ENCODE results near the gene GRPEL1.
A peak's percentile ranks its signal among the peaks of the same experiment; 100 is the strongest.
"Not testable (repeated sequence)": the region's sequence is repeated elsewhere in the genome, so short reads cannot be mapped to it uniquely, and the experiment has no call there.

The GRPEL1 gene

GRCh38 chr4:7067452-7068278 is at the start of gene GRPEL1:
TSS of gene GRPEL1 (minus strand) at chr4:7068064. CDS start at chr4:7068032, 32 bp downstream.
- peak; percentile 99 to 100 for DNase-seq (ENCODE audit: low read depth in 2 of 2, low spot score in 1 of 2)

GRCh38 chr4:7116705-7117104 is 48.8 kb upstream of the GRPEL1 start:
- DNase-seq (ENCODE audit: low read depth in 2 of 2, low spot score in 1 of 2) = no peak

GRCh38 chr4:7115557-7116340 is 47.9 kb upstream of the GRPEL1 start:
- DNase-seq (ENCODE audit: low read depth in 2 of 2, low spot score in 1 of 2) = no peak

GRCh38 chr4:7112656-7113055 is 44.8 kb upstream of the GRPEL1 start:
- no peak for DNase-seq (ENCODE audit: low read depth in 2 of 2, low spot score in 1 of 2)

GRCh38 chr4:7111441-7111840 is 43.6 kb upstream of the GRPEL1 start:
- DNase-seq (ENCODE audit: low read depth in 2 of 2, low spot score in 1 of 2) = no peak

- no peak for DNase-seq (ENCODE audit: low read depth in 2 of 2, low spot score in 1 of 2)
Observed at GRCh38 chr4:7110546-7110945, 42.7 kb upstream of the GRPEL1 start.

GRCh38 chr4:7109169-7109568 is 41.3 kb upstream of the GRPEL1 start:
- DNase-seq (ENCODE audit: low read depth in 2 of 2, low spot score in 1 of 2) = no peak

GRCh38 chr4:7108660-7109059 is 40.8 kb upstream of the GRPEL1 start:
- no peak for DNase-seq (ENCODE audit: low read depth in 2 of 2, low spot score in 1 of 2)

- DNase-seq (ENCODE audit: low read depth in 2 of 2, low spot score in 1 of 2) = no peak
Observed at GRCh38 chr4:7108046-7108625, 40.3 kb upstream of the GRPEL1 start.

- DNase-seq (ENCODE audit: low read depth in 2 of 2, low spot score in 1 of 2) = no peak
Observed at GRCh38 chr4:7107166-7107905, 39.5 kb upstream of the GRPEL1 start.

GRCh38 chr4:7105276-7105675 is 37.4 kb upstream of the GRPEL1 start:
- no peak for DNase-seq (ENCODE audit: low read depth in 2 of 2, low spot score in 1 of 2)

- no peak for DNase-seq (ENCODE audit: low read depth in 2 of 2, low spot score in 1 of 2)
Observed at GRCh38 chr4:7104366-7105031, 36.6 kb upstream of the GRPEL1 start.

- no peak for DNase-seq (ENCODE audit: low read depth in 2 of 2, low spot score in 1 of 2)
Observed at GRCh38 chr4:7103607-7104365, 35.9 kb upstream of the GRPEL1 start.

GRCh38 chr4:7103031-7103606 is 35.3 kb upstream of the GRPEL1 start:
- peak; percentile 43 to 49 for DNase-seq (ENCODE audit: low read depth in 2 of 2, low spot score in 1 of 2)

- DNase-seq (ENCODE audit: low read depth in 2 of 2, low spot score in 1 of 2) = not testable (repeated sequence)
Observed at GRCh38 chr4:7102516-7102909, 34.6 kb upstream of the GRPEL1 start.

GRCh38 chr4:7101692-7102515 is 34.0 kb upstream of the GRPEL1 start:
- no peak for DNase-seq (ENCODE audit: low read depth in 2 of 2, low spot score in 1 of 2)

GRCh38 chr4:7096236-7096635 is 28.4 kb upstream of the GRPEL1 start:
- no peak for DNase-seq (ENCODE audit: low read depth in 2 of 2, low spot score in 1 of 2)

- DNase-seq (ENCODE audit: low read depth in 2 of 2, low spot score in 1 of 2) = no peak
Observed at GRCh38 chr4:7095611-7096155, 27.8 kb upstream of the GRPEL1 start.

All from stimulated activated CD8-positive, alpha-beta memory T cell treated with anti-CD3 and anti-CD28 coated beads, Interleukin-4, amount 100 ng/mL, for 4 hours (primary cell).